ENCODE results near the gene TMEM131L. TPM values are rescaled to one million over a fixed set of nuclear protein-coding genes. Genes with fewer than 3 reads are reported as not detected.

The TMEM131L gene
- total RNA-seq, 1 experiment from 2014 or later = 8.1 TPM

Other genes starting within 250 kb of the TMEM131L start
- 20.3 and 23.7 TPM in 2 replicates for gene MND1, start 121.7 kb upstream of the TMEM131L start, total RNA-seq (2014; rRNA removed; shearing (Covaris generic))
- not detected in 2 replicates for gene TLR2, start 217.9 kb downstream of the TMEM131L start, total RNA-seq (2014; rRNA removed; shearing (Covaris generic))

Measured in Daoy (cell line).